Activated naive CD4-positive, alpha-beta T cell treated with anti-CD3 and anti-CD28 coated beads, Interleukin-2, amount 10 ng/mL, durations not matched to agents 7 days and 5 days (primary cell): ENCODE results near the gene SLC39A11.
"Not testable (repeated sequence)": the region's sequence is repeated elsewhere in the genome, so short reads cannot be mapped to it uniquely, and the experiment has no call there.

Source experiments
- CTCF ChIA-PET: fragments of 350-600 bp; sonication (Branson Sonifier 250); formaldehyde crosslinking; loops from one replicate; lab custom pipeline; 2021; ENCODE audit warnings: antibody characterized with exemption; lab: Charles Lee
- DNase-seq: peaks from one replicate; pipeline ENCODE4 v3.0.0-alpha.2; 2020
- H3K27ac Mint-ChIP-seq: one replicate; pipeline ENCODE4 v1.8.0; 2021; ENCODE audit warnings: mild to moderate bottlenecking, moderate library complexity, mixed read lengths
- H3K27me3 Mint-ChIP-seq: one replicate; pipeline ENCODE4 v1.8.0; 2021; ENCODE audit warnings: mild to moderate bottlenecking, mixed read lengths
- H3K36me3 Mint-ChIP-seq: one replicate; pipeline ENCODE4 v1.8.0; 2021; ENCODE audit warnings: mixed read lengths
- H3K4me1 Mint-ChIP-seq: one replicate; pipeline ENCODE4 v1.8.0; 2021; ENCODE audit warnings: mixed read lengths
- H3K4me3 Mint-ChIP-seq: one replicate; pipeline ENCODE4 v1.8.0; 2021; ENCODE audit warnings: mild to moderate bottlenecking, moderate library complexity, mixed read lengths
- H3K9me3 Mint-ChIP-seq: one replicate; pipeline ENCODE4 v1.8.0; 2021; ENCODE audit warnings: mixed read lengths

Gene SLC39A11

DNA sequence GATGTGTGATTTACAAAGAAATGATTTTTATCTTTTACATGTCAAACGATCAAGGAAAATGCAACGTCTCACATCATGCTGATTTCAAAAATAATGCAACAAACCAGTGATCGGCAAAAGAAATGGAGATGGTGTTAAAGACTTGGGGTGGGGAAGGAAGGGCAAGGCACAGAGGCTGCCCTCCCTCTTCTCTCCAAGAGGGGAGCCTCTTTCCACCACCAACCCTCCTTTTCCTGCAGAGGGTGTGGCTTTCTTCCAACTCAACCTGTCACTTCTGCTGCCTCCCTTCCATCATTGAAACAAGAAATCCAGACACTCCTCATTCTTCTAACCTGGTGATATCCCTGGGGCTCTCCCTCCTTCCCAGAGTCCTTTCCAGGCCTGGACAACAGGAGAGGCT, 320.8 kb downstream of the SLC39A11 start:
- Mint-ChIP-seq H3K36me3 (peaks cover 2% of the 10 kb centered on the region), H3K27ac (no peak overlapping the region), H3K4me1 (no peaks in the 10 kb centered on the region), H3K4me3 (no peak overlapping the region), H3K27me3 (no peaks in the 10 kb centered on the region), H3K9me3 (peaks cover 3% of the 10 kb centered on the region)
- no peak for DNase-seq
- CTCF ChIA-PET: no interaction called here

DNA sequence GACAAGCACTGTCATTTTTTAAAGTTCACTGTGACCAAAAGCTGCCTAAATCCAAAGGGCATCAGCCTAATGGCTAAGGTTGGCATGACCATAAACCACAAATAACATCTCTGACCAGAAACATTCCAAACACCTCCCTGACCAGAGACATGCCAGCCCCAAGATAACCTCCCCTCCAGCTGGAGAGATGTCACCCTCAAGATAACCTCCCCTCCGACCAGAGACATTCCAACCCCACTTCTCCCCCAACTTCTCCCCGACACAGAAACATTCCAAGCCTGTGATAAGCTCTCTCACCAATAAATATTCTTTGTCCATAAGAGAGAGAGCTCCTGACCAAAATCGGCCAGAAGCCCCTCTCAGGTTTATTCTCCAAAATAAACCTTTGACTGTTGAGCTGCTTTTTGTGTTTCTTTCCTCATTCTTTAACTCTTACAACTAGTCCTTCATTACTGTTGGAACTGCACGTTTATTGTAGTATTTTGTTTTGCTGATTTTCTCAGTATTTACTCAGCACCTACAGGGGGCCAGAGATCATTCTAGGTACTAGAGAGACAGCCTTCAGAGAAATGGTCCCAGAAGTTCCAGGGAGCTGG, 325.6 kb downstream of the SLC39A11 start:
- peaks cover 3% of the 10 kb centered on the region for H3K9me3 Mint-ChIP-seq
- no peak for DNase-seq
- H3K27me3 Mint-ChIP-seq: no peaks in the 10 kb centered on the region
- H3K36me3 Mint-ChIP-seq: peaks cover 2% of the 10 kb centered on the region
- H3K4me3 Mint-ChIP-seq: no peak overlapping the region
- H3K4me1 Mint-ChIP-seq: no peaks in the 10 kb centered on the region
- CTCF ChIA-PET: interaction anchor here (1.2 to 1.5 kb wide), 3 partner anchors 40 to 210 kb away, joined by 3 to 4 read pairs (median 4); no protein-coding TSS in a partner anchor
- H3K27ac Mint-ChIP-seq: no peak overlapping the region

DNA sequence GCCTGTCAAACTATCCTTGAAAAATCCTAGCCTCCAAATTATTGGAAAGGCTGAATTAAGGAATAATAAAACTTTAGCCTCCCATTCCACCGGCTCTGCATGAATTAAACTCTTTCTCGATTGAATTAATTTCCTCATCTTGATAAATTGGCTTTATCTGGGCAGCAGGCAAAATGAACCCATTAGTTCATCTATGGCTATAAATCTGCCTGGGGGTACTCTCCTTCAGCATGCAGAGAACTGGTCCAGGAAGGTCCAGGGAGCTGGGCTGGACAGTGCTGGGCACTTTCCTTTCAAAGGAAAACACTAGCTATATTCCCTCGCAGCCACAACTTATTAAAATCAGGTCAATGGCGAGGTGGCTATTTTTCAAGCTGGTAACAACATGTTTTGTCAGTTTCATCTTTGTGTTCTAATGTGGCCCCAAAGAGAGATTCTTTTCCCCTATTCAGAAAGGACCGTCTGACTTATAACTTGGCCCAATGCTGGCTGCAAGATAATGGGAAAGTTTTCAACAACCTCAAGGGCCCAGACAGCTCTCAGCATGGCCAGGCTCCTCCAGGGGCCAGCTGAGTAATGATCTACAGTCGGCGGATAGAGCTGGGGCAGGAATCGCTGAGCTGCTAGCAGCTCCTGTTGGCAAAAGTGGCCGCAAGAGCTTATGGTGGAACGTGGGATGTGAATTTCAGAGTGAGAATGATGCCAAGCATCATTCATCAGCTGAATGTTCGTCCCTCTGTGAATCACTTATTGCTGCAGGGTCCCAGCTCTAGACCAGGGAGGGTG, 326.9 kb downstream of the SLC39A11 start:
- no peaks in the 10 kb centered on the region for H3K27me3 Mint-ChIP-seq
- H3K4me3 Mint-ChIP-seq: no peak overlapping the region
- H3K9me3 Mint-ChIP-seq: peaks cover 2% of the 10 kb centered on the region
- no peak for DNase-seq
- H3K27ac Mint-ChIP-seq: no peak overlapping the region
- H3K36me3 Mint-ChIP-seq: peaks cover 2% of the 10 kb centered on the region
- CTCF ChIA-PET: no interaction called here
- H3K4me1 Mint-ChIP-seq: no peaks in the 10 kb centered on the region

DNA sequence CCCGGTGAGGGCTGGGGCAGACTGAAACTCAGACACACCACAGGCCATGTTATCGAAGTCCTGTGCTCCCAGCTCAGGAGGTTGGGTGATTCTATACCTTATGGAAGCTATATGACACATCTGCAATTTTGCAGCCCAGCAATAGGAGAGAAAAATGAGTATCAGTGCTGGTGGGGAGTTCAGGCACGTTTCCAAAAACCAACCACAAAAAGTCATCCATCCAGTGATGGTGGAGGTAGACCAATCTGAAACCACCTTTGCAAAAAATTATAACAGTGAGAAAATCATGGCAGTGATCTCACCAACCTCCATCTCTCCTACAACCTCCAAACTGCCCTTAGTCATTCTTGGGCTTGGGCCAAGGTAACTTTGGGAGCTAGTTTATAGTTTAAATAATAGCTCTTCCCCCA, 327.9 kb downstream of the SLC39A11 start:
- Mint-ChIP-seq H3K27me3 (no peaks in the 10 kb centered on the region), H3K9me3 (no peaks in the 10 kb centered on the region), H3K4me3 (no peak overlapping the region), H3K4me1 (no peaks in the 10 kb centered on the region), H3K27ac (no peak overlapping the region), H3K36me3 (no peaks in the 10 kb centered on the region)
- no peak for DNase-seq
- CTCF ChIA-PET: no interaction called here

DNA sequence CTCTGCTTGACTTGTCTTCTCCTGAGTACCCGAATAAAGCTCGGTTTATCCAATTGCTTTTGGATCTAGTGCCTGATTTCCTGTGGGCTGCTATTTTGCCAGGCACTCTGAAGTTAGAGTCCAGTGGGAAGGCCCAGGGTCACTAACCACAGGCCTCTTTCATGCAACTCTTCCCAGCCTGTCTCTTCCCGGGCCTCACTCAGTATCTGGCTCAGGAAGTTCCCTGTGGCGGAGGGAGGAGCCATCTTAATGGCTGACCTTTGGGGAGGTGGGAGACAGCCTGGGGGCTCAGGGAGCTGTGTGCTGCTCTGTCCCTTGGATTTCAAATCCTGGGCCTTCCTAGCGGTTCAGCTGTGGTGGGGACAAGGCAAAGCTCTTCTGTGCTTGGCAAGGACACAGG, 328.5 kb downstream of the SLC39A11 start:
- no peak overlapping the region for H3K27ac Mint-ChIP-seq
- H3K4me3 Mint-ChIP-seq: no peak overlapping the region
- H3K9me3 Mint-ChIP-seq: no peaks in the 10 kb centered on the region
- H3K36me3 Mint-ChIP-seq: no peaks in the 10 kb centered on the region
- DNase-seq: no peak
- no peaks in the 10 kb centered on the region for H3K27me3 Mint-ChIP-seq
- CTCF ChIA-PET: no interaction called here
- no peaks in the 10 kb centered on the region for H3K4me1 Mint-ChIP-seq

DNA sequence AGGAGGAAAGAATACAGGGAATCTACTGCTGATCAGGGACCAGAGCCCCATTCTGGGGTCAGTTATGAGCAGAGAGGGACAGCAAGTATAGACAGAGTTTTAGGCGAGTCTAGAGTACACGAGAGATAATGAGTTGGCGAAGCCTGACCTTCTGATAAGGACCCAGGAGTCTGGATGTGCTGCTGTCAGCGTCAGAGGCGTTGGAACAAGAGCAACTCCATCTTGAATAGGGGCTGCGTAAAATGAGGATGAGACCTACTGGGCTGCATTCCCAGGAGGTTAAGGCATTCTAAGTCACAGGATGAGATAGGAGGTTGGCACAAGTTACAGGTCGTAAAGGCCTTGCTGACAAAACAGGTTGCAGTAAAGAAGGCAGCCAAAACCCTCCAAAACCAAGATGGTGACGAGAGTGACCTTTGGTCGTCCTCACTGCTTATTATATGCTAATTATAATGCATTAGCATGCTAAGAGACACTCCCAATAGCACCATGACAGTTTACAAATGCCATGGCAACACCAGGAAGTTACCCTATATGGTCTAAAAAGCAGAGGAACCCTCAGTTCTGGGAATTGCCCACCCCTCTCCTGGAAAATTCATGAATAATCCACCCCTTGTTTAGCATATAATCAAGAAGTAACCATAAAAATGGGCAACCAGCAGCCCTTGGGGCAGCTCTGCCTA, 330.5 kb downstream of the SLC39A11 start:
- H3K27me3 Mint-ChIP-seq, DNase-seq, H3K9me3 Mint-ChIP-seq, CTCF ChIA-PET, H3K4me3 Mint-ChIP-seq, H3K27ac Mint-ChIP-seq, H3K36me3 Mint-ChIP-seq, H3K4me1 Mint-ChIP-seq: not testable (repeated sequence)

DNA sequence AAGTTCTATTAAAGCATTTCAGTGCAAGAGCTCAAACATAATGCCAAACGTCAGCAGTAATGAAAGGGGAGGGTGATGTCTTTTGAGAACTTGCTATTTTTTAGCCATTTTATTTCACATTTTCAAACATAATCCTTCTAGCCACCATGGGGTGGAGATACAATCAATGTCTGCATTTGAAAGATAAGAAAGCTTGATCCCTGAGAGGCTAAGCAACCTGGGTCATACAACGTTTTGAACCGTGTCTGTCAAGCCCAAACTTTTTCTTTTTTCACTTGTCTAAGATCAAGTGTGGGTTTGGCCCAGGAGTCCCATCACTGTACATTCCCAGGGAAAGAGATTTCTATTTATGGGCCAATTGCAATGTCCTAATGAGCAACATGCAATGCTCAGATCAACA, 331.1 kb downstream of the SLC39A11 start:
- Mint-ChIP-seq H3K27me3 (no peaks in the 10 kb centered on the region), H3K4me3 (no peak overlapping the region), H3K9me3 (no peaks in the 10 kb centered on the region), H3K4me1 (no peaks in the 10 kb centered on the region), H3K36me3 (no peaks in the 10 kb centered on the region), H3K27ac (no peak overlapping the region)
- CTCF ChIA-PET: no interaction called here
- DNase-seq: no peak

DNA sequence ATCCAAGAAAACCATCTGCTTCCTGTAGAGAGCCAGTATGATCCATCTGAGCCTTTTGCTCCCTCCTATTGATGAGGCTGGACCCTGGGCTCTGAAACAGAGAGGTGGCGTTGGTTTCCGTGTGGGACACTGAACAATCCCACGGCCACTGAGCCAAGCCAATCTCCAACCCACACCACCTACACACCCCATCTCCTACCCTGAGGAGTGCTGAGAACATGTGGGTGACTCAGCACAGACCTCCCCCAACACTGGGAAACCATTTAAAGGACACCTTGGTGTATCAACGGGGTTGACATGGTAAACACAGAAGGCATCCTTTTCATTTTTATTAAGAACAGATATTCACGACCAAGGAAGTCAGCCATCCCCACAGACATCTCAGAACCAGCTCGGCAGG, 332.1 kb downstream of the SLC39A11 start:
- Mint-ChIP-seq H3K4me3 (no peak overlapping the region), H3K4me1 (no peaks in the 10 kb centered on the region), H3K27me3 (no peaks in the 10 kb centered on the region), H3K9me3 (no peaks in the 10 kb centered on the region), H3K36me3 (no peaks in the 10 kb centered on the region), H3K27ac (no peak overlapping the region)
- DNase-seq: no peak
- CTCF ChIA-PET: no interaction called here

DNA sequence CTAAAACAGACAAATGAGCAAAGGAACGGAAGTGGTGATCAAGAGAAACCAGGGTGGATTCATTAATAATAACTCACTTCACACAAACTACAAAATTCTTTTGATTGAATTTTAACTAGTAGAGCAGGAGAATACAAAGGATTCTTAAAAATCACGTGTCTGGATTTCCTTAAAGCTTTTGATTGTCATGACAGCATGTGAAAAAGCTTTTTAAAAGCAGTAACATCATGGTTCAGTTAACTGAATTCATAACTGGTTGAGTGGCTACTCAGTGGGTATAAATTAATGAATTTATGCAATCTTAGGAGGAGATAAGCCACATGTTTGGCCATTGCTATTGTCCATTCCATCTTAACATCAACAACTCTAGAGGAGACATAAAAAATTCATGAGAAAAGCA, 333.2 kb downstream of the SLC39A11 start:
- no peak for DNase-seq
- no peaks in the 10 kb centered on the region for H3K36me3 Mint-ChIP-seq
- no peaks in the 10 kb centered on the region for H3K27me3 Mint-ChIP-seq
- H3K27ac Mint-ChIP-seq: no peak overlapping the region
- CTCF ChIA-PET: no interaction called here
- H3K4me3 Mint-ChIP-seq: no peak overlapping the region
- no peaks in the 10 kb centered on the region for H3K9me3 Mint-ChIP-seq
- H3K4me1 Mint-ChIP-seq: no peaks in the 10 kb centered on the region

DNA sequence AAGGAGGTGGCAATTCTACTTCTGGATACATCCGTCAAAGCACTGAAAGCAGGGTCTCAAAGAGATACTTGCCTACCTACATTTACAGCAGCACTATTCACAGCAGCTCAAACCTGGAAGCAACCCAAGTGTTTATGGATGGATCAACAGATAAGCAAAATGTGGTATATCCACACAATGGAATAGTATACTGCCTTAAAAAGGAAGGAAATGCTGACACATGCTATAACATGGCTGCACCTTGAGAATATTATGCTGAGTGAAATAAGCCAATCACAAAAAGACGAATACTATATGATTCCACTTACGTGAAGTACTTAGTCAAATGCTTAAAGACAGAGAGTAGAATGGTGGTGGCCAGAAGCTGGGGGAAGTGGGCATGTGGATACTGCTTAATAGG, 336.2 kb downstream of the SLC39A11 start:
- no peaks in the 10 kb centered on the region for H3K36me3 Mint-ChIP-seq
- DNase-seq: no peak
- CTCF ChIA-PET: no interaction called here
- H3K27me3 Mint-ChIP-seq: no peaks in the 10 kb centered on the region
- H3K27ac Mint-ChIP-seq: no peak overlapping the region
- no peaks in the 10 kb centered on the region for H3K9me3 Mint-ChIP-seq
- no peak overlapping the region for H3K4me3 Mint-ChIP-seq
- H3K4me1 Mint-ChIP-seq: no peaks in the 10 kb centered on the region

DNA sequence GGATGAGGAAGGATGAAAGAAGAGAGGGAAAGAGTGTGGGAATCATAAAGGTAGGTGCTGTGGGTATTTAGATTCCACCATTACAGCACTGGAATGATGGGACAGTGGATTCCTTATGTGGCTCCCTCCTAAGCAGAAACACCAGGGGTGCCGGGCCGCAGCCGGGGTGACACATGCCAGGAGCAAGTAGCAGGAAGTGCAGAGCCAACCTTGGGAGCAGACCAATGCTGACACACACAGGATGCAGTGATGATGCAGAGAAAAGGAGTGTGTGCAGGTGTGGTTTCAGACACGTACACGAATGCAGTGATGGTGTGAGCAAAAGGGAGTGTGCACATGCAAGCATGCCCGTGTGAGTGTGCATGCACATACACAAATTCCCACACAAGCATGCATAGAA, 338.0 kb downstream of the SLC39A11 start:
- Mint-ChIP-seq H3K27me3 (no peaks in the 10 kb centered on the region), H3K9me3 (no peaks in the 10 kb centered on the region), H3K4me1 (no peaks in the 10 kb centered on the region), H3K4me3 (no peak overlapping the region), H3K27ac (no peak overlapping the region), H3K36me3 (no peaks in the 10 kb centered on the region)
- CTCF ChIA-PET: no interaction called here
- no peak for DNase-seq

DNA sequence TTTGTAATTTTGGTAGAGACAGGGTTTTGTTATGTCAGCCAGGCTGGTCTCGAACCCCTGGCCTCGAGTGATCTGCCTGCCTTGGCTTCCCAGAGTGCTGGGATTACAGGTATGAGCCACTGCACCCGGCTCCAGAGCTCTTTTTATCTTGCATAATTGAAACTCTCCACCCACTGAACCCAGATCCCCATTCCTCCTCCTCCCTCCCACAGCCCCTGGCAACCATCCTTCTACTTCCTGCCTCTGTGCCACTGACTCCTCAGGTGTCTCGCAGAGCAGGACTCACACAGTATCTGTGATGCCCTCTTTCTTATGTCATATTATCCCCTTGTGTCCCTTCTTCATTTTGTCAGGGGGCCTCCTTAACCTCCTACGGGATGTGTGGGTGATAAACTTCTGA, 340.7 kb downstream of the SLC39A11 start:
- H3K9me3 Mint-ChIP-seq: no peaks in the 10 kb centered on the region
- no peak overlapping the region for H3K27ac Mint-ChIP-seq
- no peaks in the 10 kb centered on the region for H3K4me1 Mint-ChIP-seq
- CTCF ChIA-PET: interaction anchor here (0.9 kb wide), 1 partner anchor 23 kb away, joined by 3 read pairs; no protein-coding TSS in a partner anchor
- H3K27me3 Mint-ChIP-seq: no peaks in the 10 kb centered on the region
- no peaks in the 10 kb centered on the region for H3K36me3 Mint-ChIP-seq
- DNase-seq: no peak
- H3K4me3 Mint-ChIP-seq: no peak overlapping the region

DNA sequence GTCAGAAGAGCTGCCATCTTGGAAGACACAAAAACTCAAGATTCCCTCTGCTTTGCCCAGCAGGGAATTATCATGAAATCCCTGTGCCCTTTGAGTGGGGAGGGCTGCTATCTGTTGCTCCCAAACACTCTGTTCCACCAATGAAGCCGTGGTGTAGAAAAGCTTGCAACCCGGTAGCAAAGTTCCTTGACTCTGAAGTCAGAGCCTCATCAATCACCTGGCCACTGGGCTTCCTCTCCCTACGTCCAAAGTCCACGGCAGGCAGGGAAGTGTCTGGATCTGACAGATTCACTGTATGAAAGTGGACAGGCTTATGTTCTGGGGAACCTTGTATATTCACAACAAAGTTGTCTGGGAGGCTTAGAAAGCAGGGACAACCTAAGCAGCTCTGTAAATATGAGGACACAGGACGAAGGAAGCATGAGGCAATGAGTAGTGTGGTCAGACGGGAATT, 343.3 kb downstream of the SLC39A11 start:
- H3K27me3 Mint-ChIP-seq: no peaks in the 10 kb centered on the region
- no peak overlapping the region for H3K4me3 Mint-ChIP-seq
- H3K9me3 Mint-ChIP-seq: no peaks in the 10 kb centered on the region
- CTCF ChIA-PET: no interaction called here
- H3K36me3 Mint-ChIP-seq: no peaks in the 10 kb centered on the region
- no peak overlapping the region for H3K27ac Mint-ChIP-seq
- no peaks in the 10 kb centered on the region for H3K4me1 Mint-ChIP-seq
- no peak for DNase-seq

DNA sequence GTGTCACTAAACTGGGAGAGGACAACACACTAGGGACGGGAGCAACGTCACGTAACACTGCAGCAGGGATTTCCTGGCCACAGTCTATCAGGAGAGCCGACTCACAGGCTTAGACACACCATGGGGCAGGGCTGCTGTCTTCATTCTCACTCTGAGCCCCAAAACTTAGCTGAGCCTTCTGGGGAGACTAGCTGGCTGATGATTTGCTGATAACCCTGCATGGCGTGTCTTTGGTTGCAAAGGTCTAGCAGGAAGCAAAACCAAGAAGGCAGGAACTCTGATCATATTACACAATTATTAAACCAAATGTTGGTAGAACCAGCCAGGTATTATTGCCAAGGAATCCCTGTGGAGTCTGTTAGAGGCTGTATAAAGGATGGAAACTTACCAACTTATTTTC, 345.0 kb downstream of the SLC39A11 start:
- CTCF ChIA-PET: interaction anchor here (1.0 kb wide), 1 partner anchor 20 kb away, joined by 6 read pairs; no protein-coding TSS in a partner anchor
- Mint-ChIP-seq H3K27ac (no peak overlapping the region), H3K4me3 (no peak overlapping the region), H3K4me1 (no peaks in the 10 kb centered on the region), H3K27me3 (no peaks in the 10 kb centered on the region), H3K9me3 (no peaks in the 10 kb centered on the region), H3K36me3 (no peaks in the 10 kb centered on the region)
- no peak for DNase-seq

DNA sequence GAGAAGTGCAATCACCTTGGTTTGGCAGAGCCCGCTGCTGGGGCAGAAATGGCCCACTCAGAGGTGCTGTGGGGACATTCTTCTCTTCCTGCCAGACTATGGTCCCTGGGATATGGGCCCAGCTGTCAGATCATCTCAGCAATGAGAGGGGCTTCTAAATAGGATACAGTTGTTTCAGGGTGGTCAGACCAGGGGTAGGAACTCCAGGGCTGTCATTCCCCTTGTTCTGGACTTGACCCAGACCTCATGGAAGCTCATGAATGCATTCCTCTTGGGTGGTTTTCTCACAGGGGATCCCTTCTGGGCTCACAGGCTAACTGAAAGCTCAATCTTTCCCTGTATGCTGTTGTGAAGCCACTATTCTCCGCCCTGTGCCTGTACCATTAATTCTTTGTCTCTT, 347.2 kb downstream of the SLC39A11 start:
- Mint-ChIP-seq H3K9me3 (no peaks in the 10 kb centered on the region), H3K36me3 (no peaks in the 10 kb centered on the region), H3K27ac (no peak overlapping the region), H3K4me3 (no peak overlapping the region), H3K4me1 (no peaks in the 10 kb centered on the region), H3K27me3 (no peaks in the 10 kb centered on the region)
- DNase-seq: no peak
- CTCF ChIA-PET: no interaction called here
